IPS-11a (cell line): ENCODE measurements around the gene MEGF10.

ENCODE experiments used
- H3K4me3 ChIP-seq: one replicate; pipeline ENCODE4 v1.5.1; 2013; ENCODE audit warnings: low read depth, low read length, control low read depth

The MEGF10 gene

DNA sequence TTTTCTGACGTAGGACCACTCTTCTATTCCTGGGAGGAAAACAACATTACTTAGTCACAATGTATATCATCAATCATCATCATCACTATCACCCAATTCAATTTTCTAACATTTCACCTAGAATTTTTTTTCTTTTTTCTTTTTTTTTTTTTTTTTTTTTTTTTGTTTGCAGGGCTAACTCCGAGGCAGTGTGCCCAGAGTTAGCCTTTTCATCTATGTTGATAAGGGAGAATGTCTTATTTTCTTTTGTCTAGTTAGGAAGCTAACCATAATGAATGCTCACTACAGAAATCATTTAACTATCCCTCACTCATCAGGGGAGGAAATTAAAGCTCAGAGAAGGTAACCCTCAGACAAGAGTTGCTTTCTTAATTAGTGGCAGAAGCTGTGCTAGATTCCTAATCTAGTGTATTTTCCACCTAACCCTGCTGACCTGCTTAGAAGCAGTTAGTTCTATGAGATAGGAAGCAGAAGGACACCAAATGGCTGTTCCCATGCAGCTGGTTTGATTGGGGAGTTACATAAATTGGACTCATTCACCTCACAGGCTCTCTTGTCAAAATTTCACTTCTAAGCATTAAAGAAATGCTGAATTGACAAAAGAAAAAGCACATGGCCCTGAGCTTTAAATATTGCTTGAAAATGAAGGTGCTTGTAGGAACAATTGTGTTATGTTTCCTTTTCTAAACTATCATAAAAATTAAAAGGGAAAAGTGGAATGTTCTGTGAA is 218.2 kb downstream of the MEGF10 start:
- H3K4me3 ChIP-seq = no peak overlapping the region
